ENCODE measurements around the gene ADAT3.

ADAT3 gene

GRCh38 chr19:1905110-1905862, at the start of gene ADAT3, which contains the start of gene SCAMP4:
ADAT3 (plus strand) TSS chr19:1905399; CDS start chr19:1912048, 6,649 bp downstream.
SCAMP4 (plus strand) TSS chr19:1905399; CDS start chr19:1915020, 9,621 bp downstream.
- peak; percentile 99 for DNase-seq (ENCODE audit: low spot score)

GRCh38 chr19:1855828-1856255, 49.4 kb upstream of the ADAT3 start:
- DNase-seq (ENCODE audit: low spot score), result no peak

GRCh38 chr19:1856345-1856697, 48.9 kb upstream of the ADAT3 start:
- peak; percentile 60 for DNase-seq (ENCODE audit: low spot score)

- DNase-seq (ENCODE audit: low spot score), result peak; percentile 70
Observed at GRCh38 chr19:1856698-1857603, 48.2 kb upstream of the ADAT3 start.

GRCh38 chr19:1857648-1858326, 47.4 kb upstream of the ADAT3 start:
- no peak for DNase-seq (ENCODE audit: low spot score)

- no peak for DNase-seq (ENCODE audit: low spot score)
Observed at GRCh38 chr19:1858412-1859081, 46.7 kb upstream of the ADAT3 start.

- DNase-seq (ENCODE audit: low spot score), result peak; percentile 70
Observed at GRCh38 chr19:1859331-1859781, 45.8 kb upstream of the ADAT3 start.

GRCh38 chr19:1860042-1860775, 45.0 kb upstream of the ADAT3 start:
- peak; percentile 80 for DNase-seq (ENCODE audit: low spot score)

GRCh38 chr19:1860821-1861598, 44.2 kb upstream of the ADAT3 start:
- no peak for DNase-seq (ENCODE audit: low spot score)

GRCh38 chr19:1861599-1862031, 43.6 kb upstream of the ADAT3 start:
- DNase-seq (ENCODE audit: low spot score), result no peak

GRCh38 chr19:1862068-1862423, 43.2 kb upstream of the ADAT3 start:
- no peak for DNase-seq (ENCODE audit: low spot score)

GRCh38 chr19:1862424-1863327, 42.5 kb upstream of the ADAT3 start:
- peak; percentile 73 for DNase-seq (ENCODE audit: low spot score)

- DNase-seq (ENCODE audit: low spot score), result no peak
Observed at GRCh38 chr19:1863328-1863637, 41.9 kb upstream of the ADAT3 start, which contains the start of gene KLF16. KLF16 (minus strand) TSS chr19:1863579; CDS start chr19:1863497, 82 bp downstream.

GRCh38 chr19:1863638-1864479, 41.3 kb upstream of the ADAT3 start:
- peak; percentile 97 for DNase-seq (ENCODE audit: low spot score)

- peak; percentile 90 for DNase-seq (ENCODE audit: low spot score)
Observed at GRCh38 chr19:1864480-1865171, 40.6 kb upstream of the ADAT3 start.

- DNase-seq (ENCODE audit: low spot score), result no peak
Observed at GRCh38 chr19:1865172-1866010, 39.8 kb upstream of the ADAT3 start.
